DMS53 (cell line): Measurements from ENCODE around the gene UBE2G2.
A peak's percentile ranks its signal among the peaks of the same experiment; 100 is the strongest.

Source experiments
- DNase-seq: peaks from one replicate; lab custom pipeline; 2025; lab: John Stamatoyannopoulos, UW

The UBE2G2 gene, protein sequence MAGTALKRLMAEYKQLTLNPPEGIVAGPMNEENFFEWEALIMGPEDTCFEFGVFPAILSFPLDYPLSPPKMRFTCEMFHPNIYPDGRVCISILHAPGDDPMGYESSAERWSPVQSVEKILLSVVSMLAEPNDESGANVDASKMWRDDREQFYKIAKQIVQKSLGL

GRCh38 chr21:44801468-44802395, at the start of gene UBE2G2:
UBE2G2 (minus strand) TSS chr21:44801820; CDS start chr21:44801748, 72 bp downstream.
- peak; percentile 86 for DNase-seq

GRCh38 chr21:44850905-44851657, 49.5 kb upstream of the UBE2G2 start:
- DNase-seq, result no peak

DNA sequence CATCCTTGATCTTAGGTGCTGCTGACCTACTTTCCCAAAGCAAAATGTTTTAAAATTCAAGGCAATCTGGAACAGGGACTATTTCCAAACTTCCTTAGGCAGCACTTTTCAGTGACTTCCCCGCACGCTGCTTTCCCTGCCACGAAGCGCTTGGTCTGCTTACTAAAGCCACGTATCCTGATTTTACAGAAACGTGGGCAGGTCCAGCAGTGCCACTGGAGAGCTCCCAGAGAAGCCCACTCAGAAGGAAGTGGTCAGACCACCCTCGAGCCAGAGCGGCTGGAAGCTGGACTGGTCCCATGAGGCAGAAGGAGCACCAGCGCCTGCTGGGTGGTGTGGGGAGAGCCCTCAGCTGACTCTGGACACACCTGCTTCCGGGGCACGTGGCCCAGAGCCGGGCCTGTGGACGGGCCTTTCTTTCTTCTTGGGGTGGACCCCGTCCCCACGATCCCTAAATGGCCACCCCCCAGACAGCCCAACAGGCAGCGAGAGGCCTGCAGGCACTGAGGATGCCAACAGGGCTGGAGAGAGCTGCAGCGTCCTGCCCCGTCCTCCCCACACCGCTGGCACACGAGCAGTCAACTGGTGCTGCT, 48.7 kb upstream of the UBE2G2 start:
- DNase-seq, result no peak

DNA sequence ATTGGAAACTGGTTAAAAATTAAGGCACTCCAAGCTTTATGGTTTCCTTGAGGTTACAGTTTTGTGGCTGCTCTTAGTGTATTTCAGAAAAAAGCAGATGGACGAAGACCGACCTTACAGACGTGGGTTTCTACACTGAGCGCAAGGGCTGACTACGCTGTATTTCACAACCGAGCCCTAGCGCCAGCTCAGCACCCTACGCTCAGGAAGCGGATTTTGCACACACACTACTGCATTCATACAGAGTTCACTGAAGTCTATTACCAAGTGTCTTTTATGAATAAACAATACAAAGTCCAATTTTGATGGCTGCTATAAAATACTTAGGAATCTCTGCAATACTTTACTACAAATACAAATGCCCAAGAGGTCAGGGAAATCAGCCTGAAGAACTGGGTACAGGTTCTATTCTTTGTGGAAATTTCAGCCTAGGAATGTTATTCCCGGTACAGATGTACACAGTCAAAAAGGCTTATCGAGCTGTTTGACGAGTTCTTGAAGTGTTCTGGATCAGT, 48.1 kb upstream of the UBE2G2 start:
- DNase-seq, result peak; percentile 31

GRCh38 chr21:44848821-44849521, 47.4 kb upstream of the UBE2G2 start:
- no peak for DNase-seq

GRCh38 chr21:44847261-44848056, 45.8 kb upstream of the UBE2G2 start:
- no peak for DNase-seq

DNA sequence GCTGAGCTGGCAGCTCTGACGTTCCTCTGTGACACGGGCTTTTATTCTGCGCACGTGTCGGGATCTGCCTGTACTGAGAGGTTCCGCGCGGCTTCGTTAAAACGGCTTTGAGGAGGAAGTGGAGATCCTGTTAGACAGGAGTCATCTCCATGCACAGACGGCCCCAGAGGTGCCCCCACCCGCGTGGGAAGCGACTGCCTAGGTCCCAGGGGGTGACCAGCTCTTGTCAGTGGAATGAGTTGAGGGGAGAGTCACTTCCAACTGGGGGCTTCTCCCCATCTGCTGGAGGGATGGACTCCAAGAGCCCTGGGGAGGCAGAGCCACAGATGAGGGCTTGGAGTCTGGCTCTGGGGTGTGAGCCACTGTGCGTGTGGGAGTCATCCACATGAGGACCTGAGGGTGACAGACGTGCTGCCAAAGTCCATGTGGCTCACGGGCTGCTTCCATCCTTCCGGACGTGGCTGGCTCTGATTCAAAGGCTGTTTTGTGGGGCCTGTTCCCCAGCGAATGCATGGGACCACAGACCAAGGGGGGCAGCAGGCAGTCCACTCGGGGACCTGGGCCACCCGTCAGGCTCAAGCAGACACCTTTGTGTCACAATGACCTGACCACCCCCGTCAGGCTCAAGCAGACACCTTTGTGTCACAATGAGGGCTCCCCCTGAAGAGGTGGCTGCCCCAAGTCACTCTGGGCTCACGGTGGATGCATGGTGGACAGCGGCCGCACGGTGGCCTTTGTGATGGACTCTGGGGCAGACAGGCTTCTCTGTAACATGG, 45.1 kb upstream of the UBE2G2 start:
- peak; percentile 82 for DNase-seq

DNA sequence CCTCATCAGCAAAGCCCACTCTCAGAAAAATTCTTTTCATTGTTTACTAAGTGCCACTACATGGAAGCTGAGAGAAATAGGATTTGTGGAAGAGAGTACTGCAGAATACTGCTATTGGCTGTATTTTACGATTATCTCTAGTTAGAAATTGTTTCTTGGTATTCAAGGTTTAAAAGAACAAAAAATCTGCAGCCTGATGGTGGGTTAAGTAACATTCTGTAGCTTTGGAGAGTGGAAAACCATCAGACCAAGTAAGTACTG, 44.5 kb upstream of the UBE2G2 start:
- DNase-seq, result no peak

- peak; percentile 17 for DNase-seq
Observed at GRCh38 chr21:44845418-44846223, 44.0 kb upstream of the UBE2G2 start.

GRCh38 chr21:44844256-44844655, 42.6 kb upstream of the UBE2G2 start:
- DNase-seq, result no peak

DNA sequence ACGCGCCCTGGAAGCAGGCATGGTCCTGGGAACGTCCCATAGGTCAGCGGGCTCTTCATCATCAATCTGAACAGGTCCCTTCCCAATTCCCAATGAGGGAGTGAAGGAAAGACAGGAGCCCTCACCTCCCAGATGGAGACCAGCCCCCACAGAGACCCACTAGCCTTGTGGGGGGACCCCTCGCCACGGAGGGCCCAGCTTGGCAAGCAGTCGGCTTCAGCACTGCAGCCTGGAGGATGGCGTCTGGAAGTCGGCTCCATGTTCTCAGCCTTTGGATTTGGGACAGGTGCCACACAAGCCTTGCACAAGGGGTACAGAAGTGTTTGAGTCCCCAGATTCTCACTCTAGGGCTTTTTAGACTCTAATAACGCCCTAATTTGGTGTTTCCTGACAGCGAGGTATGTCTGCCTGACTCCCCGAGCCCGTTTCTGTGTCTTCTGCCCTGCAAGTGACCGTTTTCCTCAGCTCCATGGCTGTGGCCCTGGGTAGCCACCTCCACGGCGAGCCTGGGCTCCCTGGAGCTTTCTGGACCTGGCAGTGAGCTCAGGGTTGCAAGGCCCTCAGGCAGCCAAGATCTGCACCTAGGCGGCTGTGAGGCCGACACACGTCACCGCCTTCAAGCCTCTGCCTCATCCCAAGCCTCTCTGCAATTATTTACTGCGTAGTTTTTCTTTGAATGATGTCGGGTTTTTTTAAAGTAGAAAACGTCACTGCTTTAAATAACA, 41.3 kb upstream of the UBE2G2 start:
- no peak for DNase-seq

- DNase-seq, result no peak
Observed at GRCh38 chr21:44842087-44842486, 40.5 kb upstream of the UBE2G2 start.

- peak; percentile 22 for DNase-seq
Observed at GRCh38 chr21:44840771-44841170, 39.2 kb upstream of the UBE2G2 start.

GRCh38 chr21:44838951-44839350, 37.3 kb upstream of the UBE2G2 start:
- DNase-seq, result no peak

DNA sequence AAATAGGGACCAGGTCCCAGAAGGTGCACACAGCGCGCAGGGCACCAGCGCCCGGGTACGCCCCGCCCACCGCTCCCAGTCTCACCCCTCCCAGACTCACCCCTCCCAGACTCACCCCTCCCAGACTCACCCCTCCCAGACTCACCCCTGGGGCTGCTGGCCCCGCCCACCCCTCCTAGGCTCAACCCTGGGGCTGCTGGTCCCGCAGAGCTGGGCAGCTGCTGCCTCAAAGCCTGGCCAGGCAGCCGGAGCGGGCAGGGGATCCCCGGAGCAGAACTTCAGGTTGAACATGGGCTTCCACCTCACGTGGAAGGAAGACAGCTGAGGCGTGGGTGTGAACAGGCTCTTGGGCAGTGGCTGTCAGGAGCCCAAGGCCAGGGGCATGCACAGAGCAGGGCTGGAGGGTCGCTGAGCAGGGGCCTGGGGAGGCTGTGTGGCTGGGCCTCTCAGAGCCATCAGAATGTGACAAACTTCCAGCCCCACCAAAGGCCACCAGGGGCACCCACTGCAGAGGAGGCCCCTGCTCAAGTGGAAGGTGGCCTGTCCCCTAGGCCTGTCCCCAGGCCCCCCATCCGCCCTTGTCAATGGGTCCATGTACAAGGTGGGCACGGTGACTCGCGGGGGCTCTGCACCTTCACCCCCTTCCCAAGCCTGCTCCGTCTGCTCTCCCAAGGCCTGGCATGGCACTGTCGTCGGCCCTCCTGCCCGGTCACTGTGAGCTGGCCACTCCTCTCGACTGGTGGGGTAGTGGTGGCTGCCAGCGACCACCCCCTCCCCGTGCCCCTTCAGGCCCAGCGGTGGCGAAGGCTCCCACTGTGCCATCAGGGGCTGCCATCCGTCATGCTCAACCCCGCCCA, 36.6 kb upstream of the UBE2G2 start:
- no peak for DNase-seq

GRCh38 chr21:44837537-44837936, 35.9 kb upstream of the UBE2G2 start:
- DNase-seq, result no peak

DNA sequence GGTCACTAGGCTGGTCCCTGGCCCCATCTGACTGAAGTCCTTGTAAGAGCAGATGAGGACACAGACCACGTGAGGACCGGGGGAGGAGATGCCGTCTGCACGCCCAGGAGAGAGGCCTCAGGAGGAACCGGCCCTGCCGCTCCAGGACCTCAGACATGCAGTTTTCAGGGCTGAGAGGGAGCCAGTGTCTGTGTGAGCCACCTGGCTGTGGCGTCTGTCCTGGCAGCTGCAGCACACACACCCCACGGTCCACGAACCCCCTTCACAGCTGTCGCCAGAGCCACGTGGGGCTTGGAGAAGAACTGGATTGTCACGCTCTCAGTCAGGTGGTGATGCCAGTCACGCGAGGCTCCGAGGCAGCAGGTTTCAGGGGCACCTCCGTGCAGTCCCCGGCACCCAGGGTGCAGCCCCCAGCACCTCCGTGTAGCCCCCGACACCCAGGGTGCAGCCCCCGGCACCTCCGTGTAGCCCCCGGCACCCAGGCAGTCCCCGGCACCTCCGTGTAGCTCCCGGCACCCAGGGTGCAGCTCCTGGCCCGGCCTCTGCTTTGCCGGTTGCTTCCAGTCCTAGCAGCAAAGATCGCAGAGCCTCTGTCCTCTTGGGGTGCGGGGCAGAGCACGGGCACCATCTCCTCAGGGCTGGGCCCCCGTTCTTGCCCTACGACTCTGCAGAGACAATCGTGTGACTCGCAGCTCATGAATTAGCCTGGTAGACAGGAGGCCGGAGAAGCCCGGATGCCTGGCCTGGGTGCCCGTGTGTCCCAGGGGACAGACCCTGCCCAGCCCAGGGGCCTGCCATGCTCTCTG, 35.2 kb upstream of the UBE2G2 start:
- DNase-seq, result peak; percentile 82
